Measurements from ENCODE around the gene LBHD2. TPM values are rescaled to one million over a fixed set of nuclear protein-coding genes. Genes with fewer than 3 reads are reported as not detected.
A peak's percentile ranks its signal among the peaks of the same experiment; 100 is the strongest.

The LBHD2 gene
- total RNA-seq, 1 donor from 2014 or later: not detected

DNA sequence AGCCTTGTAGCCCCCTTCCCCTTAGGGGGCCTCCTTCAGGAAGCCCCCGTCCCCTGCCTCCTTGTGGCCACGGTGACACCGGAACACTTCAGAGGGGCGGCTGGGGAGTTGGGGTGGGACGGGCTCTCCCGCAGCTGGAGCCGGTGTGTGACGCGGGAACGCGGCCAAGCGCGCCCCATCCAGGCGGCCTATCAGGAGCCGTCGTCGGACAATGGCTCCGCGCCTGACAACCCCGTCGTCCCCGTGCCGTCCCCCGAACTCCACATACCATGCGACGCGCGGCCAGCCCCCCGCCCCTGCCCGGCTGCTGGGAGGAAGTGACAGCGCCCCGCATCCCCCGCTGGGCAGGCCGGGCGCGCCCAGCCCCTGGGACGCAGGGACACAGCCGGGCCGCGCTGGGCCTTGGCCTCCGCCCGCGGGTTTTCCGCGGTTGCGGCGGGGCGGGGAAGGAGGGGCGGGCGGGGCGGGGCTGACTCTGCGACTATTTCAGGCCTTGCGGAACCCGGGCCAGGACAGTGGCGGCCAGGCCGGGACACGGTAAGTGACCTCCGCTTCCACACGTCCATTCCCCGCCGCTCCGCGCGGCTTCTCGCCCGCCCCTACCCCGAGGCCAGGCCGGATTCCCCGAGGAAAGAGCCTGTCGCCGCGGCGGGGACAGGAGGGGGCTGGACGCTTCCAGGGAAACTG is 39.1 kb downstream of the LBHD2 start, which contains the start of gene TNFAIP2:
TSS of gene TNFAIP2 (plus strand) at position 515 of the 687 bp plus-strand sequence. CDS start 2,997 bp downstream, outside the sequence.
- Histone ChIP-seq H3K4me3 (peak within 1 kb of the TSS; percentile 53 to 59), H3K36me3 (no peaks in the 10 kb centered on the region), H3K27ac (peak within 1 kb of the TSS; percentile 93), H3K27me3 (no peaks in the 10 kb centered on the region), H3K4me1 (peaks cover 82% of the 10 kb centered on the region), H3K9me3 (no peaks in the 10 kb centered on the region)
- intact Hi-C loops (cut with DNase I): loop anchor here (5.0 kb wide), 2 partner anchors 84 to 264 kb away; partner anchors contain the start of gene MARK3
- no peak for DNase-seq (ENCODE audit: extremely low spot score in 2 of 2)
- TF ChIP-seq POLR2A (IDR thresholded peaks at IDR 0.05) (peak in 1 of 2 donors; percentile 47), POLR2AphosphoS5 (IDR thresholded peaks at IDR 0.05; ENCODE audit: insufficient read depth in 1 of 2, low read depth in 1 of 2) (peak in 1 of 2 donors; percentile 69)
- TF ChIP-seq, protein P1, sequence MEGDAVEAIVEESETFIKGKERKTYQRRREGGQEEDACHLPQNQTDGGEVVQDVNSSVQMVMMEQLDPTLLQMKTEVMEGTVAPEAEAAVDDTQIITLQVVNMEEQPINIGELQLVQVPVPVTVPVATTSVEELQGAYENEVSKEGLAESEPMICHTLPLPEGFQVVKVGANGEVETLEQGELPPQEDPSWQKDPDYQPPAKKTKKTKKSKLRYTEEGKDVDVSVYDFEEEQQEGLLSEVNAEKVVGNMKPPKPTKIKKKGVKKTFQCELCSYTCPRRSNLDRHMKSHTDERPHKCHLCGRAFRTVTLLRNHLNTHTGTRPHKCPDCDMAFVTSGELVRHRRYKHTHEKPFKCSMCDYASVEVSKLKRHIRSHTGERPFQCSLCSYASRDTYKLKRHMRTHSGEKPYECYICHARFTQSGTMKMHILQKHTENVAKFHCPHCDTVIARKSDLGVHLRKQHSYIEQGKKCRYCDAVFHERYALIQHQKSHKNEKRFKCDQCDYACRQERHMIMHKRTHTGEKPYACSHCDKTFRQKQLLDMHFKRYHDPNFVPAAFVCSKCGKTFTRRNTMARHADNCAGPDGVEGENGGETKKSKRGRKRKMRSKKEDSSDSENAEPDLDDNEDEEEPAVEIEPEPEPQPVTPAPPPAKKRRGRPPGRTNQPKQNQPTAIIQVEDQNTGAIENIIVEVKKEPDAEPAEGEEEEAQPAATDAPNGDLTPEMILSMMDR (IDR thresholded peaks at IDR 0.05): no peak

DNA sequence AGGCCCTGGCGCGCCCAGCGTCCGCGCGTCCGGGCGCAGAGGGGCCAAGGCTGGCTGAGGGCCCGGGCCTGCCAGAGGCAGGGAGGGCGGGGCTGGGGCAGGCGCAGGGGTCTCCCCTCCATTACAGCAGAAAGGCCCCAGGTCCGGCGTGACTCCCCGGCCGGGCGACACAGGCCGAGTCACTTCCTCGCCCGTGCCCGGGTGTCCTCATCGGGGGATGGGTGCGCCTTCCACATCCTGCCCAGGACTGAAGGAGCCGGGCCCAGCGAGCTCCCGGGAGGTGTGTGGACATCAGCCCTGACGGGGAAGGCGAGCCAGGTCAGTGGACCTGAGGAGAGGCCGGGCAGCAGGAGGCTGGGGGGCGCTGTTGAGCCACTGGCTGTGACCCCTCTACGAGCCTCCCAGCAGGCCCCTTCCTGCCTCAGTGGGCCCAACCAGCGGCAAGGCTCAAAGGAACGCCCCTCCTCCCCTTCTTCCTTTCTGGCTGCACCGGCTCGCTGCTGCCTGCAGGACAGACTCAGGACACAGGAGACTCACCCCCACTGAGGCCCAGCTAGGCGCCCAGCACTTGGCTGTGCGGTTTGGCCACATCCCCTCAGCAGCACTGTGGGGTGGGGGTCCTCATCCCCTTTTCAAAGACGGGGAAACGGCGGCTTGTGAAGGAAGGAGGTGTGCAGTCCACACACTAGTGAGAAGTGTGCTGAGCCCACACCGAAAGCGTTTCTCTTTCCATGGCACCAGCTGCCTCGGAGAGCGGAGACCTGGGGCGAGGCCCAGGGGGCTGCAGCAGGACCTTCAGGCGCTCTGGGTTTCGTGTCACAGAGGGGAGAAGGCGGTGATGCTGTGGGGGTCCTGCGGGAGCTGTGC is 39.9 kb downstream of the LBHD2 start:
- no peaks in the 10 kb centered on the region for H3K36me3 ChIP-seq
- intact Hi-C loops (cut with DNase I): loop anchor here (5.0 kb wide), 2 partner anchors 83 to 263 kb away; partner anchors contain the start of gene MARK3
- no peaks in the 10 kb centered on the region for H3K9me3 ChIP-seq
- H3K27me3 ChIP-seq: no peaks in the 10 kb centered on the region
- TF ChIP-seq, protein P1 (IDR thresholded peaks at IDR 0.05): peak in 1 of 3 experiments; percentile 30
- no peak for TF ChIP-seq POLR2A (IDR thresholded peaks at IDR 0.05)
- TF ChIP-seq POLR2AphosphoS5 (IDR thresholded peaks at IDR 0.05; ENCODE audit: insufficient read depth in 1 of 2, low read depth in 1 of 2): peak in 1 of 2 donors; percentile 5
- peak overlapping the region; percentile 53 to 59 for H3K4me3 ChIP-seq
- peaks cover 82% of the 10 kb centered on the region for H3K4me1 ChIP-seq
- DNase-seq (ENCODE audit: extremely low spot score in 2 of 2): no peak
- H3K27ac ChIP-seq: peak overlapping the region; percentile 93

DNA sequence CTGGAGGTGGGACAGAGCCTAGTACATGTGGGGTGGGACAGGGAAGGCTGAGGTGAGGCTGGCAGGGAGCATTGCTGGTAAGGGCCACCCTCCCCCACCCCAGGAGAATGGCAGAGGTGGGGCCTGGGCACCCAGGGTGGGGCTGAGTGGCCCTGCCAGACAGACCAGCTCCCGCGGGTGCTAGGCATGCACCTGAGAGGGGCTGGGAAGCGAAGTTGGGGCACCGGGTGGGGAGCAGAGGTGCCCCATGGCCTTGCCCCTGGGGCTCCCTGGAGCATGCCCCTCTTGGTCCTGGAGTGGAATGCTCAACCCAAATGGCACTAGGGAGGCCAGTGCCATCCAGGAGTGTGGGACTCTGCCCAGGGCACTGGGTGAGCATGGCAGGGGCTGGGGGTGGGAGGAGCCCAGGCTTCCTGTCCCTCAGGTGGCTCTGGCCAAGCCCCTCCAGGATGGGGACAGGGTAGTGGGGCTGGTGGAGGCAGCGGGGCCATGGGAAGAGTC is 40.5 kb downstream of the LBHD2 start:
- Histone ChIP-seq H3K27me3 (no peaks in the 10 kb centered on the region), H3K27ac (peak overlapping the region; percentile 93), H3K9me3 (no peaks in the 10 kb centered on the region), H3K4me3 (peak overlapping the region; percentile 53 to 59), H3K36me3 (no peaks in the 10 kb centered on the region), H3K4me1 (peaks cover 86% of the 10 kb centered on the region)
- intact Hi-C loops (cut with DNase I): loop anchor here (5.0 kb wide), 2 partner anchors 83 to 263 kb away; partner anchors contain the start of gene MARK3
- no peak for TF ChIP-seq POLR2AphosphoS5 (IDR thresholded peaks at IDR 0.05; ENCODE audit: insufficient read depth in 1 of 2, low read depth in 1 of 2)
- TF ChIP-seq, protein P1 (IDR thresholded peaks at IDR 0.05): no peak
- TF ChIP-seq POLR2A (IDR thresholded peaks at IDR 0.05): no peak
- DNase-seq (ENCODE audit: extremely low spot score in 2 of 2): no peak

DNA sequence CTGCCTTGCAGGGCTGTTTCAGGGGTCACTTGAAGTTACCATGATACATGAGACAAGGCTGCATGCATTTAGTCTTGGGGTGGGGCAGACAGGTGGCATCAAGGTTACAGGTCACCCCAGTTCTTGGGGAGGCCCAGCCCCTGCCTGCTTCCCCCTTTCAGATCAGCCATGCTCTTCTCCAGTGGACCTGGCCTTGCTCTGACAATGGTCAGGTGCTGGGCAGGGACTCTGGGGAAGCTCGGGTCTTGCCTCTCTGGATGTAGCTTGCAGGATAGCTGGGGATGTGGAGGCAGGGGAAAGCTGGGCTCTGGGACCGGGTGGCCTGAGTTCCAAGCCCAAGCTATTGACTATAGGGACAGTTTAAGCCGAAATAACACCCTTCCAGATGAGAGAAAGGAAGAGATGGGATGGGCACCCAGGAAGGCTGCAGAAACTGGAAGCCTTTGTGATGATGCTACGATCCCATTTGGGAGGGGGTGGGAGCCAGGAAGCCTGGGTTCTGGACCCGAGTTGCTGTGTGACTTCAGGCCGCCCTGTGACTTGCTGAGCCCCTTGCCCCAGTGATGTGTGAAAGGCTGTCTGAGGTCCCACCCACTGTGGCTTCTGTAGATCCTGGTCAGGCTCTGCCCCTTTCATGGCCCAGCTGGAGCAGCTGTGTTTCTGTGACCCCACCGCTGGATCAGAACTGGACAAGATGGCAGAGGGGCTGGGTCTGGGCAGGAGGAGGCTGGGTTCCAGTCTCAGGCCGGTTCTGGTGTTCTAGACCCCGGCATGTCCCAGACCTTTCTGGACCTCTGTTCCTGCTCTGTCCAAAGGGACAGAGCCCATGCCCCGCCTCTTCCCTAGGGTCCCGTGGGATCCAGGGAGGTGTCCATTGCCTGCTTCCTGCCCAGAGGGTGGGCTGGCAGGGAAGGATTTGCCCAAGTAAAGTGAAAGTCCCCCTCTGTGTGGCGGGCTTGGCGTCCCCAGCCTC is 41.4 kb downstream of the LBHD2 start:
- Histone ChIP-seq H3K4me3 (peak overlapping the region in 1 of 2 donors; percentile 1), H3K4me1 (peaks cover 94% of the 10 kb centered on the region), H3K27ac (peak overlapping the region; percentile 93), H3K36me3 (peaks cover 0 to 5% of the 10 kb centered on the region in 2 donors), H3K27me3 (no peaks in the 10 kb centered on the region), H3K9me3 (no peaks in the 10 kb centered on the region)
- TF ChIP-seq POLR2A (IDR thresholded peaks at IDR 0.05) (no peak), POLR2AphosphoS5 (IDR thresholded peaks at IDR 0.05; ENCODE audit: insufficient read depth in 1 of 2, low read depth in 1 of 2) (no peak)
- TF ChIP-seq, protein P1 (IDR thresholded peaks at IDR 0.05): no peak
- intact Hi-C loops (cut with DNase I): no loop called here
- DNase-seq (ENCODE audit: extremely low spot score in 2 of 2): no peak

Measured in vagina (tissue), 2 donors.